ENCODE results near the gene KNL1. TPM values are rescaled to one million over a fixed set of nuclear protein-coding genes. Genes with fewer than 3 reads are reported as not detected.

The KNL1 gene
- total and polyA plus RNA-seq, 4 donors, result 1.5 to 38.5 (median 2.9) TPM

DNA sequence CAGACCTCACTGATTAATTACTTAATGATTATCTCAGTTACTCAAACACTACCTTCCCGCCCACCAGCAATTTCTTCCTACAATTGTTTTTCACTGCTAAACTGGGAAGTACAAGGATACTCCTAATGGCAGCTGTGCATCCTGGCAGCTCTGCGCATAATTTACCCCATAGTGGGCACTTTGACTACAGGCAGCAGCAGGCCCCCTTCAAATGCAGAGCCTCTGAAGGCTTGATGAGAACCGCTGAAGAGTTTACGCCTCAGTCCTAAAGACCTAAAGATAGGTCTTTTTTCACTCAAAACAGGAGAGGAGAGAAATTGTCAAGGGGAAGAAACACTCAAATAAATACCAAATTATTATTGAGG, 39.9 kb upstream of the KNL1 start (continued):
- TF ChIP-seq SP1 (IDR thresholded peaks at IDR 0.05), result no peak
- TF ChIP-seq HNF4G (IDR thresholded peaks at IDR 0.05), result no peak
- TF ChIP-seq, protein P1, sequence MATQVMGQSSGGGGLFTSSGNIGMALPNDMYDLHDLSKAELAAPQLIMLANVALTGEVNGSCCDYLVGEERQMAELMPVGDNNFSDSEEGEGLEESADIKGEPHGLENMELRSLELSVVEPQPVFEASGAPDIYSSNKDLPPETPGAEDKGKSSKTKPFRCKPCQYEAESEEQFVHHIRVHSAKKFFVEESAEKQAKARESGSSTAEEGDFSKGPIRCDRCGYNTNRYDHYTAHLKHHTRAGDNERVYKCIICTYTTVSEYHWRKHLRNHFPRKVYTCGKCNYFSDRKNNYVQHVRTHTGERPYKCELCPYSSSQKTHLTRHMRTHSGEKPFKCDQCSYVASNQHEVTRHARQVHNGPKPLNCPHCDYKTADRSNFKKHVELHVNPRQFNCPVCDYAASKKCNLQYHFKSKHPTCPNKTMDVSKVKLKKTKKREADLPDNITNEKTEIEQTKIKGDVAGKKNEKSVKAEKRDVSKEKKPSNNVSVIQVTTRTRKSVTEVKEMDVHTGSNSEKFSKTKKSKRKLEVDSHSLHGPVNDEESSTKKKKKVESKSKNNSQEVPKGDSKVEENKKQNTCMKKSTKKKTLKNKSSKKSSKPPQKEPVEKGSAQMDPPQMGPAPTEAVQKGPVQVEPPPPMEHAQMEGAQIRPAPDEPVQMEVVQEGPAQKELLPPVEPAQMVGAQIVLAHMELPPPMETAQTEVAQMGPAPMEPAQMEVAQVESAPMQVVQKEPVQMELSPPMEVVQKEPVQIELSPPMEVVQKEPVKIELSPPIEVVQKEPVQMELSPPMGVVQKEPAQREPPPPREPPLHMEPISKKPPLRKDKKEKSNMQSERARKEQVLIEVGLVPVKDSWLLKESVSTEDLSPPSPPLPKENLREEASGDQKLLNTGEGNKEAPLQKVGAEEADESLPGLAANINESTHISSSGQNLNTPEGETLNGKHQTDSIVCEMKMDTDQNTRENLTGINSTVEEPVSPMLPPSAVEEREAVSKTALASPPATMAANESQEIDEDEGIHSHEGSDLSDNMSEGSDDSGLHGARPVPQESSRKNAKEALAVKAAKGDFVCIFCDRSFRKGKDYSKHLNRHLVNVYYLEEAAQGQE (IDR thresholded peaks at IDR 0.05), result no peak
- TF ChIP-seq RXRA (IDR thresholded peaks at IDR 0.05), result no peak
- no peak for TF ChIP-seq HNF4A (conservative IDR thresholded peaks at IDR 0.05)
- TF ChIP-seq EGR1 (IDR thresholded peaks at IDR 0.05; ENCODE audit: low read depth in 2 of 2), result no peak
- TF ChIP-seq JUND (IDR thresholded peaks at IDR 0.05), result no peak

GRCh38 chr15:40555876-40556275, 38.2 kb upstream of the KNL1 start:
- Histone ChIP-seq H3K36me3 (ENCODE audit: control insufficient read depth in 4 of 4, insufficient read depth in 3 of 4, low read depth in 1 of 4, low read length in 3 of 4) (peaks cover 6 to 29% (median 16%) of the 10 kb centered on the region in 4 donors), H3K27me3 (ENCODE audit: control insufficient read depth in 4 of 4, insufficient read depth in 4 of 4, low read length in 3 of 4) (no peaks in the 10 kb centered on the region), H3K27ac (ENCODE audit: low read depth in 1 of 2, low read length in 2 of 2) (no peak overlapping the region), H3K9me3 (ENCODE audit: control insufficient read depth in 4 of 4, low read length in 3 of 4) (no peaks in the 10 kb centered on the region), H3K4me3 (ENCODE audit: low read depth in 1 of 3, low read length in 3 of 3) (no peak overlapping the region), H3K9ac (ENCODE audit: low read depth in 1 of 2, low read length in 2 of 2) (no peak overlapping the region), H3K4me1 (ENCODE audit: control insufficient read depth in 4 of 4, insufficient read depth in 4 of 4, low read length in 3 of 4) (no peaks in the 10 kb centered on the region)
- 98% methylated on average over 2 of the region's 2 CpGs for WGBS
- DNase-seq (ENCODE audit: low spot score), result no peak
- no peak for TF ChIP-seq EGR1 (IDR thresholded peaks at IDR 0.05; ENCODE audit: low read depth in 2 of 2)
- no peak for TF ChIP-seq ATF3 (IDR thresholded peaks at IDR 0.05)
- no peak for TF ChIP-seq TAF1 (conservative IDR thresholded peaks at IDR 0.05)
- no peak for TF ChIP-seq SP1 (IDR thresholded peaks at IDR 0.05)
- no peak for TF ChIP-seq FOXA2 (IDR thresholded peaks at IDR 0.05)
- TF ChIP-seq ZBTB33 (IDR thresholded peaks at IDR 0.05), result no peak
- no peak for TF ChIP-seq JUND (IDR thresholded peaks at IDR 0.05)
- TF ChIP-seq RAD21 (IDR thresholded peaks at IDR 0.05), result no peak
- TF ChIP-seq, protein P2, sequence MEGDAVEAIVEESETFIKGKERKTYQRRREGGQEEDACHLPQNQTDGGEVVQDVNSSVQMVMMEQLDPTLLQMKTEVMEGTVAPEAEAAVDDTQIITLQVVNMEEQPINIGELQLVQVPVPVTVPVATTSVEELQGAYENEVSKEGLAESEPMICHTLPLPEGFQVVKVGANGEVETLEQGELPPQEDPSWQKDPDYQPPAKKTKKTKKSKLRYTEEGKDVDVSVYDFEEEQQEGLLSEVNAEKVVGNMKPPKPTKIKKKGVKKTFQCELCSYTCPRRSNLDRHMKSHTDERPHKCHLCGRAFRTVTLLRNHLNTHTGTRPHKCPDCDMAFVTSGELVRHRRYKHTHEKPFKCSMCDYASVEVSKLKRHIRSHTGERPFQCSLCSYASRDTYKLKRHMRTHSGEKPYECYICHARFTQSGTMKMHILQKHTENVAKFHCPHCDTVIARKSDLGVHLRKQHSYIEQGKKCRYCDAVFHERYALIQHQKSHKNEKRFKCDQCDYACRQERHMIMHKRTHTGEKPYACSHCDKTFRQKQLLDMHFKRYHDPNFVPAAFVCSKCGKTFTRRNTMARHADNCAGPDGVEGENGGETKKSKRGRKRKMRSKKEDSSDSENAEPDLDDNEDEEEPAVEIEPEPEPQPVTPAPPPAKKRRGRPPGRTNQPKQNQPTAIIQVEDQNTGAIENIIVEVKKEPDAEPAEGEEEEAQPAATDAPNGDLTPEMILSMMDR (IDR thresholded peaks at IDR 0.05; ENCODE audit: low read depth, low read length, missing input control), result no peak
- TF ChIP-seq YY1 (IDR thresholded peaks at IDR 0.05), result no peak
- no peak for TF ChIP-seq GABPA (IDR thresholded peaks at IDR 0.05 in 1 of 2, conservative IDR thresholded peaks at IDR 0.05 in 1 of 2)
- TF ChIP-seq, protein P1 (IDR thresholded peaks at IDR 0.05), result no peak
- no peak for TF ChIP-seq MAX (IDR thresholded peaks at IDR 0.05)
- no peak for TF ChIP-seq RXRA (IDR thresholded peaks at IDR 0.05)
- no peak for TF ChIP-seq HNF4G (IDR thresholded peaks at IDR 0.05)
- no peak for TF ChIP-seq NR2F2 (IDR thresholded peaks at IDR 0.05)
- no peak for TF ChIP-seq FOXA1 (IDR thresholded peaks at IDR 0.05)
- no peak for TF ChIP-seq HNF4A (conservative IDR thresholded peaks at IDR 0.05)
